ENCODE measurements around the gene PF4V1.

DNA sequence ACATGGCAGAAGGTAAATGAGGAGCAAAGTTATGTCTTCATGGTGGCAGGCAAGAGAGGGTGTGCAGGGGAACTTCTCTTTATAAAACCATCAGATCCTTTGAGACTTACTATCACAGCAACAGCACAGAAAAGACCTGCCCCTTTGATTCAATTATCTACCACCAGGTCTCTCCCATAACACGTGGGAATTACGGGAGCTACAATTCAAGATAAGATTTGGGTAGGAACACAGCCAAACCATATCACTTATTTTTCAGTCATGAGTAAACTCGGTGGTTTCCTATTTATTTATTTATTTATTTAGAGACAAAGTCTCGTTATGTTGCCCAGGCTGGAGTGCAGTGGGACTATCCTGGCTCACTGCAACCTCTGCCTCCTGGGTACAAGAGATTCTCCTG lies 38.2 kb downstream of the PF4V1 start:
- TF ChIP-seq, protein P1, sequence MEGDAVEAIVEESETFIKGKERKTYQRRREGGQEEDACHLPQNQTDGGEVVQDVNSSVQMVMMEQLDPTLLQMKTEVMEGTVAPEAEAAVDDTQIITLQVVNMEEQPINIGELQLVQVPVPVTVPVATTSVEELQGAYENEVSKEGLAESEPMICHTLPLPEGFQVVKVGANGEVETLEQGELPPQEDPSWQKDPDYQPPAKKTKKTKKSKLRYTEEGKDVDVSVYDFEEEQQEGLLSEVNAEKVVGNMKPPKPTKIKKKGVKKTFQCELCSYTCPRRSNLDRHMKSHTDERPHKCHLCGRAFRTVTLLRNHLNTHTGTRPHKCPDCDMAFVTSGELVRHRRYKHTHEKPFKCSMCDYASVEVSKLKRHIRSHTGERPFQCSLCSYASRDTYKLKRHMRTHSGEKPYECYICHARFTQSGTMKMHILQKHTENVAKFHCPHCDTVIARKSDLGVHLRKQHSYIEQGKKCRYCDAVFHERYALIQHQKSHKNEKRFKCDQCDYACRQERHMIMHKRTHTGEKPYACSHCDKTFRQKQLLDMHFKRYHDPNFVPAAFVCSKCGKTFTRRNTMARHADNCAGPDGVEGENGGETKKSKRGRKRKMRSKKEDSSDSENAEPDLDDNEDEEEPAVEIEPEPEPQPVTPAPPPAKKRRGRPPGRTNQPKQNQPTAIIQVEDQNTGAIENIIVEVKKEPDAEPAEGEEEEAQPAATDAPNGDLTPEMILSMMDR (IDR thresholded peaks at IDR 0.05), result no peak
- TF ChIP-seq POLR2A (IDR thresholded peaks at IDR 0.05) (no peak), POLR2AphosphoS5 (IDR thresholded peaks at IDR 0.05) (no peak)

Data from breast epithelium (tissue), 3 donors.